Fibroblast of the aortic adventitia (primary cell): ENCODE results near the gene TRAF1. TPM values are rescaled to one million over a fixed set of nuclear protein-coding genes. Genes with fewer than 3 reads are reported as not detected.
A peak's percentile ranks its signal among the peaks of the same experiment; 100 is the strongest.

ENCODE experiments used
- DNase-seq: peaks from one replicate; pipeline ENCODE4 v3.0.0-alpha.2; 2010; ENCODE audit warnings: low read depth
- H3K4me3 ChIP-seq: 2 replicates; pipeline ENCODE4 v1.5.1; 2011; ENCODE audit warnings: low read depth, mild to moderate bottlenecking, control low read depth, low read length, moderate library complexity
- total RNA-seq: library from RNA; depleted of rRNA; stranded (reverse); fragments of >200 nt; gene quantifications from 2 replicates; pipeline ENCODE4 v1.2.3, GENCODE V29; 2012; ENCODE audit warnings: low replicate concordance
- TF ChIP-seq, protein P1 (sequence below): IDR thresholded peaks from 2 replicates; pipeline ENCODE4 v1.5.1; 2011; ENCODE audit warnings: mild to moderate bottlenecking, low read length, control low read depth, inconsistent platforms; ENCODE audit not compliant: insufficient read depth

The TRAF1 gene
- total RNA-seq, 1 donor: 8.5 TPM

DNA sequence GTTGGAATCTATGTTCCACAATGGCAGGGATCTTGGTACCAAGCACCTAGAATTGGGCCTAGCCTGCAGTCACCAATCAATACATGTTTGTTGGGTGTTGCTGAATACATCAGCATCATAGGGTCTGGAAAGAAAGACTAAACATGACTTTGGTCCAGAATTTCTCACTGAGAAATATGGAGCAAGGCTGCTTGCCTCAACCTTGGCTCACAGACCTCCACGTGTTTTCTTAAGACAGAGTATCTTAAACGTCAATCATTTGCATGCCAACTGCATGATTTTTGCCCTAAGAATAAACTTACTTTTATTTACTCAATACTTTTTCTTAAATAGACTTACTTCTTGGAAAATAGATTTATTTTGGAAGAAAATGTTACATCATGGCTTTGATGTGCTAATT, 22.7 kb upstream of the TRAF1 start:
- H3K4me3 ChIP-seq: no peak overlapping the region
- TF ChIP-seq, protein P1, sequence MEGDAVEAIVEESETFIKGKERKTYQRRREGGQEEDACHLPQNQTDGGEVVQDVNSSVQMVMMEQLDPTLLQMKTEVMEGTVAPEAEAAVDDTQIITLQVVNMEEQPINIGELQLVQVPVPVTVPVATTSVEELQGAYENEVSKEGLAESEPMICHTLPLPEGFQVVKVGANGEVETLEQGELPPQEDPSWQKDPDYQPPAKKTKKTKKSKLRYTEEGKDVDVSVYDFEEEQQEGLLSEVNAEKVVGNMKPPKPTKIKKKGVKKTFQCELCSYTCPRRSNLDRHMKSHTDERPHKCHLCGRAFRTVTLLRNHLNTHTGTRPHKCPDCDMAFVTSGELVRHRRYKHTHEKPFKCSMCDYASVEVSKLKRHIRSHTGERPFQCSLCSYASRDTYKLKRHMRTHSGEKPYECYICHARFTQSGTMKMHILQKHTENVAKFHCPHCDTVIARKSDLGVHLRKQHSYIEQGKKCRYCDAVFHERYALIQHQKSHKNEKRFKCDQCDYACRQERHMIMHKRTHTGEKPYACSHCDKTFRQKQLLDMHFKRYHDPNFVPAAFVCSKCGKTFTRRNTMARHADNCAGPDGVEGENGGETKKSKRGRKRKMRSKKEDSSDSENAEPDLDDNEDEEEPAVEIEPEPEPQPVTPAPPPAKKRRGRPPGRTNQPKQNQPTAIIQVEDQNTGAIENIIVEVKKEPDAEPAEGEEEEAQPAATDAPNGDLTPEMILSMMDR: no peak
- no peak for DNase-seq

DNA sequence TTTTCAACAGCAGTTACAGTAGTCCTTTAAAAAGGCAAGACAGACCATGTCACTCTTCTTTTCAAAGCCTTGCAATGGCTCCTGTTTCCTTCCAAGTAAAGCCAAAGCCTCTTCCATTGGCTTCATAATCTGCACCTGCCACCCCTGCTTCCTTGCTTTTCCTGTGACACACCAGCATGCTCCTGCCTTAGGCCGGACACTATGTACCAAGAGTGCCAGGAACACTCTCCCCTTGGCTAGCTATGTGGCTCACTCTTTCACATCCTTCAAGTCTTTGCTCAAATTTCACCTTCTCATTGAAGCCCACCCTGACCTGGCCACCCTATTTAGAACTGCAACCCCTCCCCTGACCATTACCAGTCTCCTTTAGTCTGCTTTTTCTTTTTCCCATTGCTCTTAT, 22.2 kb upstream of the TRAF1 start:
- no peak overlapping the region for H3K4me3 ChIP-seq
- DNase-seq: no peak
- TF ChIP-seq, protein P1: no peak

DNA sequence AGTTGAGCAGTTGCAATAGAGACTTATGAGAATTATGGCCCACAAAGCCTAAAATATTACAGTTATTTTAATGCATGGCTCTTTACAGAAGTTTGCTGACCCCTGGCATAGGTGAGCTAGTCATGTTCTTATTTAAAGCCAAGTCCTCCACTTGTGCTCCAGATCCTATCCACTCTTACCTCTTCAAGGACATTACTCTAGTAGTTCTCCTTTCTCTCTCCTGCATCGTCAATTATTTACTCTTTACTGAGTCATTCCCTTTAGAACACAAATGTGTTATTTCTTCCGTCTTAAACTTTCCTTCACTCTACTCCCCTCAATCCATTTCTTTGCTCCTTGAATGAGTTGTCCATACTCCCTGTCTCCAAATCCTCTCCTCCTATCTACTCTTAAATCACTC, 20.6 kb upstream of the TRAF1 start:
- H3K4me3 ChIP-seq: no peak overlapping the region
- TF ChIP-seq, protein P1: no peak
- DNase-seq: no peak

DNA sequence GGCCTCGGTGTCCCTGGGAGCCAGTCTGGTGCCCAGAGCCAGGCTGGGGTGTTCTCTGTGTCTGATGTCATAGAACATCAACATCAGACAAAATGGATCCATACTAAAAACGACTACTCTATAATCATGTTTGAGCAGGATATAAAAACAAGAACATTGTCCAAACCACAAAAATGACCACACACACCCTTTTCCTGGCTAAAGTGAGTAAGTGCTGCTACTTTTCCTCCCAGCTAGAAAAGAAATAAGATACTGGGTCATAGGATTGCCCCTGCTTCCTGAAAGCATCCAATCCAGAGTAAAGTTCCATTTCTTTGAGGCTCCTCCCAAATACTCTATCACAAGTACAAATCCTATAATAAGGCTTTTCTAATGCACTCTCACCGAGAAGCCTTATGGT, 19.7 kb upstream of the TRAF1 start:
- TF ChIP-seq, protein P1: no peak
- peak; percentile 83 for DNase-seq
- H3K4me3 ChIP-seq: no peak overlapping the region

DNA sequence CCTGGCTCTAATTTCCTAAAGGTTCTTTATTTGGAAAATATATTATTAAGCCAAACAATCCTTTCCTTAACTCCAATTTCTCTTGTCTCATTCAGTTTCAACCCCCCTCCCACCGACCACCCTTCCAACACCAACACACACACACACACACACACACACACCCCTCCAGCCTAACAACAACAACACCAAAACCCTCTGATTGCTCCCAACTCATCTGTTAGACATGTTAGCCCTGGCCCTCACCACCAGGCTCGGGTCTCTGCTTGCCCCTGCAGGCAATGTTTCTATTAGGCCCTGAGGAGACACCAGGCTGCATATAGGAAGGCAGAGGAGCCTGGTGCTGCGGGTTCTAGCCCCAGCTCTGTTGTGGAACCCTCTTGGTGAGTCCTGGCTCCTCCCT, 18.4 kb upstream of the TRAF1 start:
- TF ChIP-seq, protein P1: no peak
- no peak for DNase-seq
- H3K4me3 ChIP-seq: no peak overlapping the region

DNA sequence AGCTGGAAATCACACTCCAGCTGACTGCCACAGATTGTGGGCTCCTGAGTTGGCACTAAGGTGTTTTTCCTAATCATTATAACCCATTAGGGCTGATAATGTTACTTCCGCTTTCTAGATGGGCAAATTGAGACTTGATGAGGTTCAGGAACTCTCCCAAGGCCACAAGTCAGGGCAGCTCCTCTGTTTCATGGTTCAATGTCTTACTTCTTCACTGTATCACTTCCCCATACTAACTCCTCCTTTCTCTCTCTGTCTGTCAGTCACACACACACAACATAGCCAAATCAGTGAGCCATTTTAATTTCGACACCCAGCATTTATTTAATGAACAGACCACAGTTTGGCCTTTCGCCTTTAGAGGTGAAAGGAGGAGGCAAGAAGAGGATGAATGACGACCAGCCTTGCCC, 17.8 kb upstream of the TRAF1 start:
- no peak overlapping the region for H3K4me3 ChIP-seq
- DNase-seq: no peak

More for the DNA sequence above, 17.8 kb upstream of the TRAF1 start:
- TF ChIP-seq, protein P1: no peak
